ENCODE measurements around the gene TRAIP.

The TRAIP gene

GRCh38 chr3:49804141-49805041, 52.0 kb downstream of the TRAIP start:
- TF ChIP-seq POLR2A (IDR thresholded peaks at IDR 0.05; ENCODE audit: low read depth, low read length), result no peak
- no peak for TF ChIP-seq PAX5 (IDR thresholded peaks at IDR 0.05; ENCODE audit: insufficient read depth, low read length, severe bottlenecking)
- TF ChIP-seq POU2F2 (IDR thresholded peaks at IDR 0.05; ENCODE audit: low read depth, low read length), result no peak
- TF ChIP-seq POLR2AphosphoS5 (IDR thresholded peaks at IDR 0.05; ENCODE audit: low read depth, low read length), result no peak
- no peak for TF ChIP-seq TAF1 (IDR thresholded peaks at IDR 0.05; ENCODE audit: low read depth, low read length)
- TF ChIP-seq SPI1 (IDR thresholded peaks at IDR 0.05; ENCODE audit: low read depth, low read length), result no peak
- FAIRE-seq (peak; percentile 26), DNase-seq (ENCODE audit: insufficient read length, low spot score) (no peak)

DNA sequence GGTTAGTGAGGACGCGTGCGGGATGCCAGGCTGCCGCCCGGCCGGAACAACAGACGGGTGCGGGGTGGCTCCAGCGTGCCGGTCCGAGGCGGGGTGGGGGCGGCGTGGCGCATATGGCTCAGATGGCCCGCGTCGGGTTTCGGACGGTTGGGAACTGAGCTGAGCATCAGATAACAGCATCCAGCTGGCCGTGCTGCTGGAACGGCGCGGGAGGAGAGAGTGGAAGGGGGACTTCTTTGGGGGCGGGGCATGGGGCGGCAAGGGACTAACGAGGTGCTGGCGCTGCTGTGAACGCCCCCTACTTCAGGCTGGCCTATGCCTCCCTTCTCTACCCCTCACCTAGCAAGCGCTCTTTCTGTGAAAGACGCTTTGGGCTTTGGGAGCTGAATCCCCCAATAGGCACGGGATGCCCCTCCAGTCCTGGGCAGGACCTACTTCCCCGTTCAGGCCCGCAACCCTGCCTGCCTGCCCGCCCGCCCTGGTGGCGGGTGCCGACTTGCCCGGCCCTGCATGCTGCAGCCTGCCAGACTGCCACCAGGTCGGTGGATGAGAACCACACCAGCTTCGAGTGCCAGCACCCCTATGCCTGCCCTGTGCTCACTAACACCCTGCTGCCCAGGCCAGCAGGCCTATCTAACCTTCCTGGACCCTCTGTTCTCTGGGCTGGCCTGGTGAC, 52.8 kb downstream of the TRAIP start:
- FAIRE-seq (peak; percentile 82), DNase-seq (ENCODE audit: insufficient read length, low spot score) (no peak)
- TF ChIP-seq POLR2A (IDR thresholded peaks at IDR 0.05; ENCODE audit: low read depth, low read length) (no peak), POU2F2 (IDR thresholded peaks at IDR 0.05; ENCODE audit: low read depth, low read length) (no peak), TAF1 (IDR thresholded peaks at IDR 0.05; ENCODE audit: low read depth, low read length) (no peak), POLR2AphosphoS5 (IDR thresholded peaks at IDR 0.05; ENCODE audit: low read depth, low read length) (no peak; the same call in 1 of the 2 replicates), PAX5 (IDR thresholded peaks at IDR 0.05; ENCODE audit: insufficient read depth, low read length, severe bottlenecking) (no peak), SPI1 (IDR thresholded peaks at IDR 0.05; ENCODE audit: low read depth, low read length) (no peak)

GRCh38 chr3:49802719-49803464, 53.5 kb downstream of the TRAIP start, which contains the start of gene INKA1:
Gene INKA1, plus strand, starts transcription at chr3:49803261. Its CDS starts 132 bp downstream, at chr3:49803393.
- TF ChIP-seq POLR2A (IDR thresholded peaks at IDR 0.05; ENCODE audit: low read depth, low read length) (no peak), SPI1 (IDR thresholded peaks at IDR 0.05; ENCODE audit: low read depth, low read length) (no peak), TAF1 (IDR thresholded peaks at IDR 0.05; ENCODE audit: low read depth, low read length) (no peak), POU2F2 (IDR thresholded peaks at IDR 0.05; ENCODE audit: low read depth, low read length) (no peak), PAX5 (IDR thresholded peaks at IDR 0.05; ENCODE audit: insufficient read depth, low read length, severe bottlenecking) (no peak)
- FAIRE-seq, result peak; percentile 99

GRCh38 chr3:49801160-49801559, 55.2 kb downstream of the TRAIP start:
- TF ChIP-seq POLR2A (IDR thresholded peaks at IDR 0.05; ENCODE audit: low read depth, low read length) (no peak), POU2F2 (IDR thresholded peaks at IDR 0.05; ENCODE audit: low read depth, low read length) (no peak), POLR2AphosphoS5 (IDR thresholded peaks at IDR 0.05; ENCODE audit: low read depth, low read length) (no peak), SPI1 (IDR thresholded peaks at IDR 0.05; ENCODE audit: low read depth, low read length) (no peak), TAF1 (IDR thresholded peaks at IDR 0.05; ENCODE audit: low read depth, low read length) (no peak), PAX5 (IDR thresholded peaks at IDR 0.05; ENCODE audit: insufficient read depth, low read length, severe bottlenecking) (no peak)
- FAIRE-seq, result no peak
- DNase-seq (ENCODE audit: insufficient read length, low spot score), result no peak

More at GRCh38 chr3:49802719-49803464, 53.5 kb downstream of the TRAIP start, which contains the start of gene INKA1:
- DNase-seq (ENCODE audit: insufficient read length, low spot score), result peak; percentile 91

DNA sequence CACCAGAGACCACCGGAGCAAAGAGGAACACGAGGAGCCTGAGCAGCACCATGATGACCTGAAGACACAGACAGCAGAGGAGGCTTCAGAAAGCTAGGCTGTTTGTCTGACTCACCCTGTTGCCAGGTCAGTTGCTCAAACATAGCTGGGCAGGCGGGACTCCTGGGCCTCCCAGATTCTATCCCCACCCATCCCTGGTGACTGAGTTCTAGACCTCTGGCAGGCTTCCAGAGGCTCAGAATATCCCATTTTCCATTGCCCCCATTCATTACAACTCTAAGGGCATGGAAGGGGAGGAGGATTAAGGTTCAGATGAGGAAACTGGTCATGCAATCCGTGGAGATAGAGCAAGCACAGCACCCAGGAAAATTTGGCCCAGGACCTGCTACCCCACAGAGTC, 56.6 kb downstream of the TRAIP start, which contains the start of gene CDHR4:
TSS of gene CDHR4 (minus strand) at position 113 of the 400 bp plus-strand sequence. CDS start at position 52, 61 bp downstream.
- FAIRE-seq (no peak), DNase-seq (ENCODE audit: insufficient read length, low spot score) (no peak)
- TF ChIP-seq TAF1 (IDR thresholded peaks at IDR 0.05; ENCODE audit: low read depth, low read length) (no peak), POU2F2 (IDR thresholded peaks at IDR 0.05; ENCODE audit: low read depth, low read length) (no peak), POLR2AphosphoS5 (IDR thresholded peaks at IDR 0.05; ENCODE audit: low read depth, low read length) (no peak), POLR2A (IDR thresholded peaks at IDR 0.05; ENCODE audit: low read depth, low read length) (no peak), SPI1 (IDR thresholded peaks at IDR 0.05; ENCODE audit: low read depth, low read length) (no peak), PAX5 (IDR thresholded peaks at IDR 0.05; ENCODE audit: insufficient read depth, low read length, severe bottlenecking) (no peak)

DNA sequence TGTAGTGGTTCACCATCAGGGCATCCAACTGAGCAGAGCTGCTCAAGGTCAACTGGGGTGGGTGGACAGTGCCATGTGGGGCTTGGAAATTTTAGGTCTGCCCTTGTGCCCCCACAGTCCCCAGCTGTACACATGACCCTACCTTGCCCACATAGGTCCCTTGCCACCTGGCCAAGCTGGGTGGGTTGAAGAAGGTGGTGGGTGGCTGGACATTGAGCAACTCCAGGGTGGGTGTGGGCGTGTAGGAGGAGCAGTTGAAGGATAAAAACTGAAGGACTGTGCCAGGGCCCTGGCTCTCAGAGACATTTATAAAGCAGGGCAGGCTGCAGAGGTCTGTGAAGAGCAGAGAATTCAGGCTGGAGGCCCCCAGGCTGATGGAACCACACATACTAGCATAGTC, 57.3 kb downstream of the TRAIP start:
- no peak for FAIRE-seq
- no peak for DNase-seq (ENCODE audit: insufficient read length, low spot score)
- no peak for TF ChIP-seq TAF1 (IDR thresholded peaks at IDR 0.05; ENCODE audit: low read depth, low read length)

DNA sequence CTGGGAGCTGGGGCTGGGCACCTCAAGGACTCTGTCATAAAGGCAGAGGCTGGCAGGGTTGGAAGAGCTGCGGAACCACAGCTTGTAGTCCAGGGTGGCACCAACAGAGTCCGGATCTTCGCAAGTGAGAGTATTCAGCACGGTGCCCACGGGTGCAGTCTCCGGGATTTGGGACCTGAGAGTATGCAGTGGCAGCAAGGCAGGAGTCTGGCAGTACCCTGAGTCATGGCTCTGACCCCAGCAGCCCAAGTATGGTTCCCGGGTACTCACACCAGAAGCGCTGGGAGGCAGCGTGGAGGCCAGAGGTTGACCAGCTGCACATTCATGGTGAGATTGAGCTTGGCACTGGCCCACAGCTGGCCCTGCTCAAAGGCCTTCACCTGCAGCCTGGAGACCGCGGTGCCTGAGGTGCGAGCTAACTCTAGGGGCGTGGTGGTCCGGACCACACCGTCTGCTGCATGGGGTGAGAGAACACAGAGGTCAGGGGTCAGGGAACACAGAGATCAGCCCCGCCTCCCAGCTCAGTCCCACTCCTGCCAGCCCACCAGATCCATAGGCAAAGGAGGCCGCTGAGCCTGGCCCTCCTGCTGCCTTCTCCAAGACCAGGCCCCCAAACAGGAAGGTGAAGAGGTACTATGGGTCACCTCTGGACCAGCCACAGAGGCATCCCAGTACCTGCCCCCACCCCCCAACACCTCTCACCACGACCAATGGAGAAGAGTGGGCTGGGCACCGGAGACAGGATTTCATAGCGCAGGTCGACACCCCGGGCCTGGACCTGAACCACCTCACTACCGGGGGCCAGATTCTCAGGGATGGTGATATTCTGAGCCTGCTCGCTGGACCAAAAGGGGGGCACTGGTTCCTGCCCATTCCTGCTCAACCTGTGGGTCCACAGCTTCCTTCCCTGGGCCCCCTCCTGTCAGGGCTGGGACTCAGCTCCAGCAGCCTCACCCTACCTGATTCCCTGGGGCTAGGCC, 61.1 kb downstream of the TRAIP start:
- no peak for FAIRE-seq
- TF ChIP-seq POLR2A (IDR thresholded peaks at IDR 0.05; ENCODE audit: low read depth, low read length), result no peak
- no peak for TF ChIP-seq POLR2AphosphoS5 (IDR thresholded peaks at IDR 0.05; ENCODE audit: low read depth, low read length)
- TF ChIP-seq PAX5 (IDR thresholded peaks at IDR 0.05; ENCODE audit: insufficient read depth, low read length, severe bottlenecking), result no peak
- TF ChIP-seq TAF1 (IDR thresholded peaks at IDR 0.05; ENCODE audit: low read depth, low read length), result no peak
- no peak for TF ChIP-seq POU2F2 (IDR thresholded peaks at IDR 0.05; ENCODE audit: low read depth, low read length)
- TF ChIP-seq SPI1 (IDR thresholded peaks at IDR 0.05; ENCODE audit: low read depth, low read length), result no peak
- no peak for DNase-seq (ENCODE audit: insufficient read length, low spot score)

- no peak for FAIRE-seq
- TF ChIP-seq PAX5 (IDR thresholded peaks at IDR 0.05; ENCODE audit: insufficient read depth, low read length, severe bottlenecking), result no peak
- no peak for TF ChIP-seq POLR2A (IDR thresholded peaks at IDR 0.05; ENCODE audit: low read depth, low read length)
- no peak for TF ChIP-seq TAF1 (IDR thresholded peaks at IDR 0.05; ENCODE audit: low read depth, low read length)
- no peak for TF ChIP-seq POU2F2 (IDR thresholded peaks at IDR 0.05; ENCODE audit: low read depth, low read length)
- TF ChIP-seq POLR2AphosphoS5 (IDR thresholded peaks at IDR 0.05; ENCODE audit: low read depth, low read length), result no peak
- TF ChIP-seq SPI1 (IDR thresholded peaks at IDR 0.05; ENCODE audit: low read depth, low read length), result no peak
- DNase-seq (ENCODE audit: insufficient read length, low spot score), result no peak
These were observed 61.9 kb downstream of the TRAIP start for GRCh38 chr3:49794431-49794830.

All from GM12891 (cell line).